Osteoblast (primary cell): ENCODE measurements around the gene GALNT3. TPM values are rescaled to one million over a fixed set of nuclear protein-coding genes. Genes with fewer than 3 reads are reported as not detected.

Experiments used
- DNase-seq: peaks from one replicate; pipeline ENCODE4 v3.0.0; 2011; ENCODE audit warnings: low spot score, mixed read lengths; ENCODE audit not compliant: insufficient read length; ENCODE audit errors: missing footprints
- H2AFZ ChIP-seq: 2 replicates; pipeline ENCODE4 v1.6.0; 2011; ENCODE audit warnings: mild to moderate bottlenecking, low read length
- H3K27ac ChIP-seq: 2 replicates; pipeline ENCODE4 v1.5.1; 2011; ENCODE audit warnings: mild to moderate bottlenecking, low read depth, low read length, moderate library complexity
- H3K27me3 ChIP-seq: 2 replicates; pipeline ENCODE4 v1.6.0; 2012; ENCODE audit warnings: mild to moderate bottlenecking, control low read depth, inconsistent platforms, low read length, moderate library complexity; ENCODE audit not compliant: insufficient read depth
- H3K36me3 ChIP-seq: 2 replicates; pipeline ENCODE4 v1.5.1; 2011; ENCODE audit warnings: mild to moderate bottlenecking, low read length, control low read depth, moderate library complexity; ENCODE audit not compliant: insufficient read depth
- H3K4me1 ChIP-seq: 2 replicates; pipeline ENCODE4 v1.5.1; 2011; ENCODE audit warnings: mild to moderate bottlenecking, low read length, control low read depth, moderate library complexity; ENCODE audit not compliant: insufficient read depth
- H3K4me2 ChIP-seq: 2 replicates; pipeline ENCODE4 v1.6.0; 2011; ENCODE audit warnings: mild to moderate bottlenecking, low read length; ENCODE audit not compliant: insufficient read depth
- H3K4me3 ChIP-seq: fragments of 200-600 bp; sonication (generic); 3 replicates; pipeline ENCODE4 v1.5.1; 2012; ENCODE audit warnings: mild to moderate bottlenecking, low read length, inconsistent platforms; ENCODE audit not compliant: insufficient read depth
- H3K79me2 ChIP-seq: 2 replicates; pipeline ENCODE4 v1.6.0; 2012; ENCODE audit warnings: mild to moderate bottlenecking, low read length, control low read depth, inconsistent platforms; ENCODE audit not compliant: insufficient read depth
- H3K9me3 ChIP-seq: 2 replicates; pipeline ENCODE4 v1.5.1; 2011; ENCODE audit warnings: low read depth, low read length, control low read depth
- H4K20me1 ChIP-seq: 2 replicates; pipeline ENCODE4 v1.6.0; 2012; ENCODE audit warnings: mild to moderate bottlenecking, low read length, control low read depth; ENCODE audit not compliant: insufficient read depth
- total RNA-seq: library from RNA; depleted of rRNA; stranded (reverse); fragments of >200 nt; gene quantifications from 2 replicates; pipeline ENCODE4 v1.2.3, GENCODE V29; 2012
- TF ChIP-seq, protein P1 (sequence below): IDR thresholded peaks from 2 replicates; pipeline ENCODE4 v1.5.1; 2011; ENCODE audit warnings: mild to moderate bottlenecking, low read depth, low read length, moderate library complexity; ENCODE audit errors: extremely low read depth

GALNT3 gene
- total RNA-seq, 1 donor, result 11.2 TPM

GRCh38 chr2:165779706-165780105 is 14.3 kb downstream of the GALNT3 start:
- Histone ChIP-seq H3K27me3 (no peaks in the 10 kb centered on the region), H3K9me3 (no peaks in the 10 kb centered on the region), H3K27ac (no peak overlapping the region), H4K20me1 (no peaks in the 10 kb centered on the region), H3K4me2 (no peak overlapping the region), H3K79me2 (peaks cover 95% of the 10 kb centered on the region), H3K4me1 (peaks cover 5% of the 10 kb centered on the region), H2AFZ (no peak overlapping the region), H3K36me3 (no peaks in the 10 kb centered on the region), H3K4me3 (no peak overlapping the region)
- no peak for DNase-seq
- TF ChIP-seq, protein P1, sequence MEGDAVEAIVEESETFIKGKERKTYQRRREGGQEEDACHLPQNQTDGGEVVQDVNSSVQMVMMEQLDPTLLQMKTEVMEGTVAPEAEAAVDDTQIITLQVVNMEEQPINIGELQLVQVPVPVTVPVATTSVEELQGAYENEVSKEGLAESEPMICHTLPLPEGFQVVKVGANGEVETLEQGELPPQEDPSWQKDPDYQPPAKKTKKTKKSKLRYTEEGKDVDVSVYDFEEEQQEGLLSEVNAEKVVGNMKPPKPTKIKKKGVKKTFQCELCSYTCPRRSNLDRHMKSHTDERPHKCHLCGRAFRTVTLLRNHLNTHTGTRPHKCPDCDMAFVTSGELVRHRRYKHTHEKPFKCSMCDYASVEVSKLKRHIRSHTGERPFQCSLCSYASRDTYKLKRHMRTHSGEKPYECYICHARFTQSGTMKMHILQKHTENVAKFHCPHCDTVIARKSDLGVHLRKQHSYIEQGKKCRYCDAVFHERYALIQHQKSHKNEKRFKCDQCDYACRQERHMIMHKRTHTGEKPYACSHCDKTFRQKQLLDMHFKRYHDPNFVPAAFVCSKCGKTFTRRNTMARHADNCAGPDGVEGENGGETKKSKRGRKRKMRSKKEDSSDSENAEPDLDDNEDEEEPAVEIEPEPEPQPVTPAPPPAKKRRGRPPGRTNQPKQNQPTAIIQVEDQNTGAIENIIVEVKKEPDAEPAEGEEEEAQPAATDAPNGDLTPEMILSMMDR, result no peak

DNA sequence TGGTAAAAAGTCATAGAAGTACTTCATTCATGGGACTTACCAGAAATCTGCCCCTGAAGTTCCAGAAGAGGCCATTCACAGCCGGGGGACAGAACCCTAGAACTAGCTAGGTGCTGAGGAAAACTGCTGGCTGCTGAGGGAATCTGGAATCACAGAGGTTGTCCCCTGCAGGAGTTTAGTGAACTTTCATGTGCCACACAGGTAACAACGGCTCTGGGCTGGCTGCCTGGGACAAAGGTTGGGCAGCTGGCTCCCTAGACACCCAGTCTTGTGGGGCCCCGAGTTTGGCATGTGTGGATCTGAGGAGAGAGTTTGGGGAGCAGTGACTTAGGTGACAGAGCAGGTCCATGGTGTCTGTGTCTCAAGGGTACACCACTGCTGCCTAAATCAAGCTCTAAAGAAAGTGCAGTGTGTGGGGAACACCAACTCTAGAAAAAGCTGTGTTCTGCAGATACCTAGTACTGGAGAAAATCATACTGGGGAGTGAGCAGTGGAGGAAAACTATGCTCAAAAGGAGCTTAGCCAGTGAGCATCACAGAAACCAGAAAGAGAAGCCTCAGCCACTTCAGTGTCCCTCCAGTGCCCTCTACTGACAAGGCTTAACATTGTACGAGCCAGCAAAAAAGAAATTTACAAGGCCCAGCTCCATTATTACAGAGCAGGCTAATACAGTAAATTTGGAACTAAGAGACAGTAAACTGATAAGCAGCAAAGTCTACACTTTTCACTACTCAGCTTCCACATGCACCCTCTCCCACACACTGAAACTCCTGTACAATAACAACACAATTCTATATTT is 15.2 kb downstream of the GALNT3 start:
- H3K4me2 ChIP-seq, result no peak overlapping the region
- no peaks in the 10 kb centered on the region for H3K36me3 ChIP-seq
- H3K27me3 ChIP-seq, result no peaks in the 10 kb centered on the region
- H2AFZ ChIP-seq, result no peak overlapping the region
- H3K4me1 ChIP-seq, result peaks cover 5% of the 10 kb centered on the region
- H3K9me3 ChIP-seq, result no peaks in the 10 kb centered on the region
- H4K20me1 ChIP-seq, result no peaks in the 10 kb centered on the region
- TF ChIP-seq, protein P1, result peak; percentile 22
- H3K4me3 ChIP-seq, result no peak overlapping the region
- peaks cover 95% of the 10 kb centered on the region for H3K79me2 ChIP-seq
- DNase-seq, result no peak
- H3K27ac ChIP-seq, result no peak overlapping the region

GRCh38 chr2:165778187-165778556 is 15.9 kb downstream of the GALNT3 start:
- Histone ChIP-seq H3K36me3 (no peaks in the 10 kb centered on the region), H2AFZ (no peak overlapping the region), H3K79me2 (peaks cover 95% of the 10 kb centered on the region), H3K27me3 (no peaks in the 10 kb centered on the region), H3K4me1 (peaks cover 5% of the 10 kb centered on the region), H3K4me2 (no peak overlapping the region), H3K9me3 (no peaks in the 10 kb centered on the region), H3K4me3 (no peak overlapping the region), H3K27ac (no peak overlapping the region), H4K20me1 (no peaks in the 10 kb centered on the region)
- TF ChIP-seq, protein P1, result no peak
- no peak for DNase-seq

GRCh38 chr2:165777522-165778186 is 16.4 kb downstream of the GALNT3 start:
- no peak for DNase-seq
- TF ChIP-seq, protein P1, result no peak

More at GRCh38 chr2:165777522-165778186, 16.4 kb downstream of the GALNT3 start:
- Histone ChIP-seq H3K27ac (no peak overlapping the region), H3K4me3 (no peak overlapping the region), H3K79me2 (peaks cover 93% of the 10 kb centered on the region), H3K27me3 (no peaks in the 10 kb centered on the region), H3K4me2 (no peak overlapping the region), H3K9me3 (no peaks in the 10 kb centered on the region), H2AFZ (no peak overlapping the region), H3K36me3 (no peaks in the 10 kb centered on the region), H4K20me1 (no peaks in the 10 kb centered on the region), H3K4me1 (peaks cover 5% of the 10 kb centered on the region)
